HS-27A (cell line): ENCODE results near the gene ELMO2.

Experiments used
- DNase-seq: peaks from one replicate; pipeline ENCODE4 v3.0.0-alpha.2; 2012; ENCODE audit warnings: low read depth, missing footprints

The ELMO2 gene, protein sequence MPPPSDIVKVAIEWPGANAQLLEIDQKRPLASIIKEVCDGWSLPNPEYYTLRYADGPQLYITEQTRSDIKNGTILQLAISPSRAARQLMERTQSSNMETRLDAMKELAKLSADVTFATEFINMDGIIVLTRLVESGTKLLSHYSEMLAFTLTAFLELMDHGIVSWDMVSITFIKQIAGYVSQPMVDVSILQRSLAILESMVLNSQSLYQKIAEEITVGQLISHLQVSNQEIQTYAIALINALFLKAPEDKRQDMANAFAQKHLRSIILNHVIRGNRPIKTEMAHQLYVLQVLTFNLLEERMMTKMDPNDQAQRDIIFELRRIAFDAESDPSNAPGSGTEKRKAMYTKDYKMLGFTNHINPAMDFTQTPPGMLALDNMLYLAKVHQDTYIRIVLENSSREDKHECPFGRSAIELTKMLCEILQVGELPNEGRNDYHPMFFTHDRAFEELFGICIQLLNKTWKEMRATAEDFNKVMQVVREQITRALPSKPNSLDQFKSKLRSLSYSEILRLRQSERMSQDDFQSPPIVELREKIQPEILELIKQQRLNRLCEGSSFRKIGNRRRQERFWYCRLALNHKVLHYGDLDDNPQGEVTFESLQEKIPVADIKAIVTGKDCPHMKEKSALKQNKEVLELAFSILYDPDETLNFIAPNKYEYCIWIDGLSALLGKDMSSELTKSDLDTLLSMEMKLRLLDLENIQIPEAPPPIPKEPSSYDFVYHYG

DNA sequence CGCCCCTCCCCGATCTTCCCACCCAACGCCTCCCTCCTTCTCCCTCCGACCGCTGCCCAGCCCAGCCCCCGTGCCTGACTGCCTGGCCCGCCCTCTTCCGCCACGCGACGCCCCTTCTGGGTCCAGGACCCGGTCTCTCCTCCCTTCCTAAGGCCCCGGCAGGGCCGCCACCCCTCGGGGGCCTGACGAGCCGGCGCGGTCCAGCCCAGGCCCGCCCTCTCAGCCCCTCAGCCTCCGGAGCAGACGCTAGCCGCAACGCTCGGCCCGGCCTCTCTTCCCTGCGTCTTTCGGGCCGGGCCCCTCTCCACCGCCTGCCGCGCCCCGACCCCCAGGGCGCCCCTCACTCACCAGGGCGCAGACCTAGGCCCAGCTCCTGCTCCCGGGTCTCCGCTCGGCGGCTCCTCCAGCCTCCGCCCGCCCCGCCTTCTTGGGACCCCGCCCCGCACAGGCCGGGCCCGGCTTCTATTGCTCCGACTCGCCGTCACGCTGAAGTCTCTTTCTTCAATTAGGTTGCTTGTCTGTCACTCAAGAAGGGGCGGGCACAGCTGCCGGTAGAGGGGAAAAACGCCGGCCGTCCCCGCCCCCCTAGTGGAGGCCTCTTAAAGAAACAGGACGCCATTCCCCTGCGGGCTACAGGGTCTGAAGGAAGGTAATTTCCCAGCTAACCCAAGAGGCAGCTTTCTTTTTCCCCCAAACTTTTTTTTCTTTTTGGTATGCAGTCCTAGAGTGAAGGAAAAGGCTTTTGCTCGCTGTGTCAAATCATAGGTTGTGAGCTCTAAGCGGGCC is at the start of gene ELMO2:
ELMO2 (minus strand) TSS at position 416 of the 786 bp plus-strand sequence. CDS start 12,133 bp downstream, outside the sequence.
- DNase-seq = peak; percentile 88

DNA sequence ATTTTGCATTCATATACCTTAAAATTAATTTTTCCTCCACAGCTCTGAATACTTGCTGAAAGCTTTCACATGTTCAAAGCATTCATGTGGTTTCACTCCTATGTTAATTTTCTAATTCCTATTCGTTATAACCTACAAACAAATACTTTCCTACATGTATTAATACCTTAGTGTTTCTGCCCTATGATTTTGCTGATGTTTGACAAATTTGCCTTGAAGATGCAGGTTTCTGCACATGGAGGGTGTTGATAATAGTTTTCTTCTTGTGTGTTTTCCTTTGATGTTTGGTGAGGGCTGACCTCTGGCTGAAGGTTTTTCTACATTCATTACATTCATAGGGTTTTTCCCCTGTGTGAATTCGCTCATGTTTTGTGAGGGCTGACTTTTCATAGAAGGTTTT is 49.3 kb upstream of the ELMO2 start:
- DNase-seq = no peak

DNA sequence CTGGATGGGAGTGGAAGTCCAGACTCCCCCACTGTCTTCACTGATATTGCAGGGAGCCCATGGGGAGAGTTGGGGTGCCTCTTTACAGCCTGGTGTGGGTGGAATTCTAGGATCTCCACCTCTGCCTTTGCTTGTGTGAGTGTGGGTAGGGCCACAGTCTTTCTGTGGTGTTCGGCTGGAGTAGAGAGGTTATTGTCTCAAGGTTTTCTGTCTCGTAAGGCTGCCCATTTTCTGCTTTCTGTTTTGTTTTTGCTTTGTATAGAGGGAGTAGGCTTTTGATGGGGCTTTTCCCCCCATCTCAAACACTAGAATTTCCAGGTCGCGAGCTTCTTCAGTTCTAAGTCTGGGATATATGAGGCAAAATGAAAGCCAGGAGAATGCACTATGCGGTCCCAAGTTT is 40.4 kb upstream of the ELMO2 start:
- DNase-seq = no peak

DNA sequence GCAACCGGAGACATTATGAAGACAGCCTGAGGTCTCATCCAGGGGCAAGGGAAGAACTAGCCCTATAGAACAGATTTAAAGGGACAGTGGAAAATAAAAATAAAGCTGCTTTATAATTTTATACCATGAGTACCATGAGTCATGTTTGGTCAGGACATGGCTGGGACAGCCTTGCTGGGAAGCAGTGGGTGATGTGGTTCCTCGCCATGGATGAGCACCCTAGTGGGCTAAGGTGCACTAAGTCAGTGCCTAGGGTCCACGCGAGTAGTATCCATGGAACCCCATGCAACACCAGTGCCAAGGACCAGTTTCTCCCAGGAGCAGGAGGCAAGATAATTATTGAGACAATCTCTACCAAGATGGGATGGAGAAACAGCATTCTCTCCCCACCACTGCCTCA is 33.4 kb upstream of the ELMO2 start:
- DNase-seq = no peak

DNA sequence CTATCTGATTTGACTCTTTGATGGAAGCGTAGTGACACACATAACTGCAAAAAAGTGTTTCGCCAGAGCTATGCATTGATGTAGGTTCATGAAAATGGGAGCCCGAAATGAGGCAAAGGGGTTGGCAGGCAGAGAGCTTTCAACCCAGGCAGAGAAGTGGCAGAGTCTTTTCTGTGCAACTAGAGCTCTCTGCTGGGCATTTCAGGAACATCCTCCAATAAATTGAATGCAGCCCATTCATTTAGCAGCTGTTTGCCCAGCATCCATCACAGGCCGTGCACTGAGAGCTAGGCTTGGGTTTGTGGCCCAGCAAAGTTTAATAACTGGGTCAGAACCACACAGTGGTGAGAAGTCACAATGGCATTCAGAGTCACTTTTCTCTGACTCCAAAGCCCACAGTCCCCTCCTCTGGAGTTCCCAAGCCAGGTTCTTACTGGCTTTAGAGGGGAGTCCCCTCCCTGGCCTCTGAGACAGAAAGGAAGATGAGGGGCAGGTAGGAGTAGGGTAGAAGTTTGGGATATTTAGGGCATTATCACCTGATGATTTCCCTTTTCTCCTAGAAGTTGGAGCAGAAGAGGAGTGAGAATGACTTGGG is 31.8 kb upstream of the ELMO2 start:
- DNase-seq = no peak

DNA sequence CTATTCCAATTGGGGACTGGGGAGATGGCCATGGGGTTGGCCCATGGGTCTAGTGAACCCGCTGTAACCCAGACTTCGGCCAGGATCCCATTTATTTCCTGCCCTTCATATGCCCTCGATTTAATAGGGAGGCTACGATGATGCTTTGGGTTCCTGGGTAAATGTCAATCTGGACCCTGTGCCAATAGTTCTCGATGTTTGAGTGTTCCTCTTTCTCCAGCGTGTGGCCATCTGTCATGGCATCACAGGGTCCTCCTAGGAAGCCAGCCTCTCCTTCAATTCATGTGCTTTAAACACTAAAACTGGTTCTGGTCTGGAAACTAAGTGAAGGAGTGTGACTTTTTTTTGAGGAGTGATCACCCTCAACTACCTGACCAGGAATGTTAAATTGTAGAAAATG is 28.7 kb upstream of the ELMO2 start:
- DNase-seq = no peak

DNA sequence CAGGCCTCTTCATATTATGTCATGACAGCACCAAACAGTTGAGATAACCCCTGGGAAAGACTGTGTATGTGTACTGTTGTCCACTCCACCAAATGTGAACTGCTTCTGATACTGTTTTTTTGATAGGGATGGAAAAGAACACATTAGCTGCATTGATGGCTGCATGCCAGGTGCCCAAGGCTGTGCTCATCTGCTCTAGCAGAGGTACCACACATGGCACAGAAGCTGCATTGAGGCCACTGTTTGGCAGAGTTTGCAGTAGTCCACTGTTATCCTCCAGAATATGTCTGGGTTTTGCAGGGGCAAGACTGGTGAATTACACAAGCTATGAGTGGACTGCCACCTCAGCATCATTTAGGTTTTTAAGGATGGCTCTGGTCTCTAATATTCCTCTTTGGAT is 28.2 kb upstream of the ELMO2 start:
- no peak for DNase-seq

DNA sequence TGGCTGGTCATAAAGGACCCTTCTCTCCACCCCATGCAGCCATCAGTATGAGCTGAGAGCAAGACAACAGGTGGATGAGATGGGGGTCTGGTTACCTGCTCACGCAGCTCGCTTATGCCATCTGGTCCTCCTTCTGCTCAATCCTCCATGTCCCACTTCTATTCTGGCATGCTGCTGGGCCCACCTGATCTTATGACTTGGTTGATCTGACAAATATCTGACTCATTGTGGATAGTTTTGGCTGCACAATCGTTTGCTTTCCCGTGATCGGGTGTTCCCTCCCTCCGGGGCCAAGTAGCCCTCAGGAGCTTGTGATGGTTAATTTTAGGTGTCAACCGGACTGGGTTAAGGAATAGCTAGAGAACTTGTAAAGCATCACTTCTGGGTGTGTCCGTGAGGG is 26.6 kb upstream of the ELMO2 start:
- no peak for DNase-seq

DNA sequence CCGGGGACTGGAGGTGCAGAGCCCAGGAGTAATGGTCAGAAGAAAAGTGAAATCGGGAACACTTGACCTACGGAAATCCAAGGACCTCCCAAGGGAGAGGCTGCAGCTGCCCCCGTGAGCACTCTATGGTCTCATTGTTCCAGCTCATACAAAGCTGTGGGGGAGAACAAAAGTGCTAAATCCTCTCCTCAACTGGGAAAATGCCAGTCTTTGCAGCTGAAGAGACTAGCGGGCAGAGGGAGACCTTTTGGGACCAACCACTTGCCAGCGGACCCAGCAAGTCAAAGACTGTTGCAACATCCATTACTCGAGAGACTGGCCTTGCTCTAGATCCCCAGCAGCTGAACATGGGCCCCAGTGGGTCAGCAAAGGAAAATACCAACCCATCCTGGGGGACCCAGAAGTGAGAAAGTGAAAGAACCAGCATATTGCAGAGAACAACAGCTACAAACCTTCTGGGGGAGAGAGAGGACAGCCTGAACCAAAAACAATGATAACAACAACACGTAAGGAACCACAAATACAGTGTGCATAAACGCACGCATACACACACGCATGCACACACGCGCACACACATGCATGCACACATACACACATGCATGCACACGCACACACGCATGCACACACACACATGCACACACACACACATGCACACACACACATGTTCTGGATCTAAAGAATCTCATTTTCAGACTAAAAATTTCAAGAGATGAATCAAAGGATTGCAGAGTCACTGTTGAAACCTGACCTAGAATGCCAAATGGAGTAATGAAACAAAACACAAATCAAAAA is 24.7 kb upstream of the ELMO2 start:
- no peak for DNase-seq

DNA sequence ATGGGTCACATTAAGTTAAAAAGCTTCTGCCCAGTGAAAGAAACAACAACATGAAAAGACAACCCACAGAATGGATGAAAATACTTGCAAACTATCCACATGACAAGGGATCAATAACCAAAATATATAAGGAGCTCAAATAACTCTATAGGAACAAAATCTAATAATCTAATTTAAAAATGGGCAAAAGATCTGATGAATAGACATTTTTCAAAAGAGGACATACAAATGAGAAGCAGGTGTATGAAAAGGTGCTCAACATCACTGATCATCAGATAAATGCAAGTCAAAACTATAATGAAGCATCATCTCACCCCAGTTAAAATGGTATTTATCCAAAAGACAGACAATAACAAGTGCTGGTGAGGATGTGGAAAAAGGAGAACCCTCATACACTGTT is 21.0 kb upstream of the ELMO2 start:
- DNase-seq = no peak

DNA sequence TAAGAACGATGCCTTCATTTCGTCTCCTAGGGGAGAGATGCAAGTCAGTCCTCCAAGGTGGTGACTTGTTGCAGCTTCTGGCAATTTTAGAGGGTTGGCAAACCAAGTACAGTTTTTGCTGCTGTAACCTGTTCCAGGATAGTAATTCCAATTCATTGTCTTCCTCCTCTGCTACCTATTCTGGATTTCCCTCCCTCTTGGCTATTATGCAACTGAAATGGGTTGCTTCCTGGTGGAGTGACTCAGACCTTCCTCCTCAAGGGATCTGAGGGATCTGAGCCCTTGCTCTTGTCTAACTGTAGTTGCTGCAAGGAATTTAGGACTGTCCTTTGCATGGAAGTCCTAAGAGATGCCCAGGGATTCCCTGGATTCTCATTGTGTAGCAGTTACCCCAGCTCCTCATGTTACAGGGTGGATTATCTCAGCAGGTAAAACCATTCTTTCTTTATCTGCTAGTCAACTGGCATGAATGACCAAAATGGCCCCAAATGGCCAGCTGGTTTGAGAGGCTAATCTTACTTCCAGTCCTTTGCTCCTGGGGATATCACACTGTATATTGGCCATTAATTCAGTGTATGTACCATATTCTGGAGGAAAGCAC is 17.6 kb upstream of the ELMO2 start:
- DNase-seq = no peak

DNA sequence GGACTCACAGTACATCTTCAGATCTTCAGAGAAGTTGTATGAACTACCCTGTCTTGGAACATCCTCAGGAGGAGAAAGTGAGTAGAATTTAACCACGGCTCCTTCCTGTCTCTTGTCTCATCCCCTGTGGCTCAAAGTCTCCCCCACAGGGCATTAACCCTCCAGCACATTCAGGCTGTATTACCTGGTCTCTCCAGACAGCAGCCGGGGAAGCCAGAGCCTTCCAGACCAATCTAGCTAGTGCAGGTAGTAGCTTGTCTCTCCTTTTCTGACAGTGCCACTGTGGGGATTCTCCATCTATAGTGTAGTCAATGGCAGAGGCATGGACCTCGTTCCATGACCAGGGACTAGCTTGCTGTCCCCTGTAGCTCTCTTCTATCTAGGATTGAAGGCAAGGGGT is 16.9 kb upstream of the ELMO2 start:
- DNase-seq = no peak

DNA sequence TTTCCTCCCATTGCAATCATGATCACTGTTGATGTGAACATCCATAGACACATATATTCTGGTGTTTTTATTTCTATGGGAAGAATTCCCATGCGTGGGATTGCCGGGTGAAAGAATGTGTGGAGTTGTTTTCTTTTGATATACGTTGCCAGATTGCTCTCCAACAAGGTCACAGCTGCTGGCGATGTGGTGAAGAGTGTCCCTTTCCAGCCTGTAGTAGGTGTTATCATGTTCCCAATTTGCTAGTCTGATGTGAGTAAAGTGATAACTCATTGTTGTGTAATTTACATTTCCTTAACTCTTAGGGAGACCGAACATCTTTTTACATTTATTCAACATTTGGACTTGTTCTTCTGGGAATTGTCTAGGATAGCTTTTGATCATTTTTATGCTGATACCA is 14.5 kb upstream of the ELMO2 start:
- DNase-seq = no peak

DNA sequence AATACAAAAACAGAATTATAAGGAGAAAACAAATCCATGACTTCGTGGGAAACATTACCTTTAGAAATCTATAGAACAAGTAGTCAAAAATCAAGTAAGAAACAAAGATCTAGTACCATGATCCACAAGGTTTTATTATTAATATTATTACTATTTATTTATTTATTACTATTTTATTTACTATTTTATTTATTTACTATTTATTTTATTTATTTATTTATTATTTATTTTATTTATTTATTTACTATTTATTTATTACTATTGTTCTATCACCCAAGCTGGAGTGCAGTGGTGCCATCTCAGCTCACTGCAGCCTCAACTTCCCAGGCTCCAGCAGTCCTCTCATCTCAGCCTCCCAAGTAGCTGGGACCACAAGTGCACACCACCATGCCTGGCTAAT is 13.5 kb upstream of the ELMO2 start:
- no peak for DNase-seq

DNA sequence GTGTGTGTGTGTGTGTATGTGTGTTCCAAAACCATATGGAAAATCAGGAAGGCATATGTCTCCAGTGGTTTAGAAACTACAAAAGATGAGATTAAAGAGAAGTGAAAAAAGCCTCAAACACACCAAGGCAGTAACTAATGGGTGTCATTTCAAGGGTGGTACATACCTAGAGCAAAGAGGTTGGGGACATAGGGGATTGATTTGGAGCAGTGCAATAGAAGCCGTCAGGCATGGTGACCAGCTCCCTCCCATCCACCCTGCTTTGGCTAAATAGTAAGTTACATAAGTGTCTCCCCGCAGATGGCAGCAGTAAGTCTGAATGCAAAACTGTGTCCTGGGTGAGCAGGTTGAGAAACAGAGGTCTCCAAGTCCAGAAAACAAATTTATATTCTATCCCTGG is 10.4 kb upstream of the ELMO2 start:
- no peak for DNase-seq

DNA sequence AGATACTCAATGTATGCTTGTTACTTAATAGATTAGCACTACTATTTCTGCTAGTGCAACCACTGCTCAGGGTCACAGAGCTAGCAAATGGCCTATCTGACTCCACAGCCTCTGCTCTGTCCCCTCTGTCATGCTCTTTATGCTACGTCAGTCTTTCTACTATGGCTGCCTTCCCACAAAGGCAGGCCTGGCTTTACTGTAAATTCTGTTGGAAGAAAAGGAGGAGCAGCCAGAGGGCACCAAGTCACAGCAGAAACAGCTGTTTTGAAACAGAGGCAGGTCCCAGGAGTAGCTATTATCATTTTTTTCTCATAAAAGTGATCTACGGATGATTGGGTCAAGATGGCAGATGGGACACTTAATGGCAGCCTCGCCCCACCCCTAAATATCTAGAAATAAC is 10.0 kb upstream of the ELMO2 start:
- DNase-seq = no peak

DNA sequence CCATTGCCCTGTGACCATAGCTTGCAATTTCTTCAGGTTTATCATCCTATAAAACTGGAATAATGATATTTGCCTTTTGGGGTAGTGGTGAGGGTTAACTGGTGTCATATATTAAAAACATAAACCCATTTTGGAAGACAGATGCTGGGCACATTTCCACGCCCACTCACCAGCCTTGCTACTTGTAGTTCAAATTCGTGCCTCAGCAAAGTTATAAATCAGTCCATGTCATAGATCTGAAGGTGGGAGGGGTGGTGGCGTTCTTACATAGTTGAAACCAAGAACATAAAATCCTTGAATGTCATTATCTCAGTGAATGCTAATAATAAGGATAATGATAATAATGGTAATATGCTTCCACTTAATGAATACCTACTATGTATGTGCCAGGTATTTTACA is 9.4 kb upstream of the ELMO2 start:
- no peak for DNase-seq

DNA sequence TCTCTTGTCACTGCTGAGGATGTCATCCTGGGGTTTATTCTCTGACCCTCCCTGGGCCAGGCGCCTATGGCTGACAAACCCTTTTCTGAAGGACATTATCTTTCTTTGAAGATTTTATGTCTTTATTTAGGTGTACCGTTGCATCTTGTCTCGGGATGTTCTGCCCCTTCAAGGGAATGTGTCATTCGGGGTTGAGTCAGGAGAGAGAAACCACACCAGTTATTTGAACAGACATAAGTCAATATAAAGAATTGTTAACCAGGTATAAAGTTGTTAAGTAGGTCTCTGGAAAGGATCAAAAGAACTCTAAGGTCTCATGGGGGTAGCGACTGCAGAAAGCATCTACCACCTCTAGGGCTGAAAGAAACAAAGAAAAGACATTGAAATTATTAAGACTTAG is 8.2 kb upstream of the ELMO2 start:
- DNase-seq = no peak

DNA sequence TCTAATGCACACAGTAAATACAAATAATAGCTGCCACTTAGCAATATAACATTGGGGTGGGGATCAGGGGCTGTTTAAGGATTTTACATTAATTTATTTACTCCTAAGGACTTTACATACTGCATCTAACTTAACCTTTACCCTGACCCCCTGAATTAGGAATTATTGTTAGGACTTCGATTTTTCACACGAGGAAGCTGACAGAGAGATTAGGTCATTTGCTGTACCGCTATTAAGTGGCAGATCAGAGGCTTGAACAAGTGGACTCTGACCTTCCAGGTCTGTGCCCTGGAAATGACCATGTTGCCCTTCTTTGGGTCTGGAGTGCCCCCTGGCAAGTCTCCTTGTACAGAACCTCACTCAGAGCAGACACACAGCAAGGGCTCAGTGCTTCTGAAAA is 5.2 kb upstream of the ELMO2 start:
- DNase-seq = no peak

DNA sequence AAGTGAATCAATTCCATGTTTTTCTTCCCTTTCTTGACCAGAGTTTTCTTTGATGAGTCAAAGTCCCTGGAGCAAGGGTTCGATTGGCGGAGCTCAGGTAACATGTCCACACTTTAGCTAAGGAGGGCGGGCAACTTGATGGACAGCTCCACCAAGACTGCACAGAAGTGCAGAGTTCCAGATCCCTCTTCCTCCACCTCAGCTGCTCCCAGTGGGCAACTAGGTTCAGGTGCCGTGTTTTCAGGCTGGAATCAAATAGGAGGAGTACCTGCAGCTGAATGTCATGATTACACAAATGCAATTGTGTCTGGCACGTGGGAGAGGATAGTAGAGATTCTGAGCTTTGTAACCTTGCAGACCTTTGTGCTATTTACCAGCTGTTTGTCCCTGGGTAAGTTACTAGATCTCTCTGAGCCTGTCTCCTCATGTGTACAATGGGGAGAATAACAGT is 1.9 kb upstream of the ELMO2 start:
- DNase-seq = no peak

DNA sequence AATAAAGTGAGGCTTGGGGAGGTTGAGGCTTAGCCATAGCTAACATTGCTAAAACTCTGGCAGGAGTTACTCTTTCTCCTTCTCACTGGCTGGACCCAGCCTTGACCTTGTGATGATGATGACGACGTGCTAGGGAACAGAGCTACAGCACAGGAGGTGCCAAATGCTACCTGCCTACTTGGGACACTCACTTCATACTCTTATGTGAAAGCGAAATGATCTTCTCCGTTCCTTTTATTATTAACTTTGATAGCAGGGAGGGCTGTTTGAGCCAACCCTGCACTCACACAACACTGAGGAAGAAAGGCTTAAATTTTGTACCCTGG is 1.2 kb upstream of the ELMO2 start:
- no peak for DNase-seq
